ENCODE results near the gene CX3CR1. TPM values are rescaled to one million over a fixed set of nuclear protein-coding genes. Genes with fewer than 3 reads are reported as not detected.

The CX3CR1 gene
- total and polyA plus RNA-seq, 8 donors, result 0.08 to 13.0 (median 1.2) TPM

GRCh38 chr3:39299279-39299678 is 19.4 kb upstream of the CX3CR1 start:
- no peak for FAIRE-seq
- Histone ChIP-seq H3K9me3 (no peaks in the 10 kb centered on the region), H3K4me3 (no peak overlapping the region), H3K27ac (no peak overlapping the region), H3K4me1 (no peaks in the 10 kb centered on the region), H3K27me3 (no peaks in the 10 kb centered on the region), H3K36me3 (no peaks in the 10 kb centered on the region)
- no peak for TF ChIP-seq CTCF (IDR thresholded peaks at IDR 0.05)
- DNase-seq, result no peak
- ATAC-seq, result no peak
- intact Hi-C loops (cut with DNase I), result no loop called here

GRCh38 chr3:39296197-39297077 is 16.6 kb upstream of the CX3CR1 start:
- WGBS, 2 donors, result 86 to 87% methylated on average over 4 of the region's 4 CpGs
- ATAC-seq (no peak), DNase-seq (no peak), FAIRE-seq (no peak)
- Histone ChIP-seq H3K36me3 (no peaks in the 10 kb centered on the region), H3K27me3 (no peaks in the 10 kb centered on the region), H3K9me3 (no peaks in the 10 kb centered on the region), H3K27ac (no peak overlapping the region), H3K4me1 (peaks cover 2 to 3% (median 2%) of the 10 kb centered on the region in 3 donors), H3K4me3 (no peak overlapping the region)
- intact Hi-C loops (cut with DNase I), result no loop called here
- no peak for TF ChIP-seq CTCF (IDR thresholded peaks at IDR 0.05)

- ATAC-seq (no peak), DNase-seq (no peak), FAIRE-seq (no peak)
- 80 to 90% methylated on average over 5 of the region's 5 CpGs for WGBS, 2 donors
- Histone ChIP-seq H3K4me3 (no peak overlapping the region), H3K36me3 (no peaks in the 10 kb centered on the region), H3K27me3 (no peaks in the 10 kb centered on the region), H3K27ac (no peak overlapping the region), H3K9me3 (no peaks in the 10 kb centered on the region), H3K4me1 (peaks cover 4 to 9% (median 4%) of the 10 kb centered on the region in 3 donors)
- no peak for TF ChIP-seq CTCF (IDR thresholded peaks at IDR 0.05)
- intact Hi-C loops (cut with DNase I), result no loop called here
These were observed 15.4 kb upstream of the CX3CR1 start for GRCh38 chr3:39295184-39295775.

GRCh38 chr3:39294446-39295183 is 14.8 kb upstream of the CX3CR1 start:
- TF ChIP-seq CTCF (IDR thresholded peaks at IDR 0.05), result no peak
- Histone ChIP-seq H3K4me1 (peaks cover 4 to 9% (median 4%) of the 10 kb centered on the region in 3 donors), H3K27ac (no peak overlapping the region), H3K9me3 (no peaks in the 10 kb centered on the region), H3K4me3 (no peak overlapping the region), H3K27me3 (no peaks in the 10 kb centered on the region), H3K36me3 (no peaks in the 10 kb centered on the region)
- intact Hi-C loops (cut with DNase I), result loop anchor here in 1 of 3 donors (5.0 kb wide), 1 partner anchor 107 kb away; no protein-coding TSS in a partner anchor
- 79% methylated on average over 10 of the region's 10 CpGs for WGBS, 2 donors
- DNase-seq, result no peak
- FAIRE-seq, result no peak
- no peak for ATAC-seq
